Cardiac ventricle fibroblast (primary cell): Measurements from ENCODE around the gene GAS1. TPM values are rescaled to one million over a fixed set of nuclear protein-coding genes. Genes with fewer than 3 reads are reported as not detected.

ENCODE experiments used
- total RNA-seq: library from RNA; depleted of rRNA; stranded (reverse); fragments of >200 nt; gene quantifications from 2 replicates; pipeline ENCODE4 v1.2.3, GENCODE V29; 2015

Gene GAS1, protein sequence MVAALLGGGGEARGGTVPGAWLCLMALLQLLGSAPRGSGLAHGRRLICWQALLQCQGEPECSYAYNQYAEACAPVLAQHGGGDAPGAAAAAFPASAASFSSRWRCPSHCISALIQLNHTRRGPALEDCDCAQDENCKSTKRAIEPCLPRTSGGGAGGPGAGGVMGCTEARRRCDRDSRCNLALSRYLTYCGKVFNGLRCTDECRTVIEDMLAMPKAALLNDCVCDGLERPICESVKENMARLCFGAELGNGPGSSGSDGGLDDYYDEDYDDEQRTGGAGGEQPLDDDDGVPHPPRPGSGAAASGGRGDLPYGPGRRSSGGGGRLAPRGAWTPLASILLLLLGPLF
- 198 and 203 TPM in 2 replicates for total RNA-seq

GRCh38 chr9:86947146-86948073 lies at the start of gene GAS1:
TSS of gene GAS1 (minus strand) at chr9:86947506. CDS start at chr9:86946779, 727 bp downstream.

